Lower leg skin (tissue), 3 donors: ENCODE data around the gene PLXNB1.

Experiments used
- POLR2A ChIP-seq, 2 donors: fragments of 450-650 bp; IDR thresholded peaks; one replicate each; pipeline ENCODE4 v1.6.1; 2016 to 2017; ENCODE audit warnings: antibody characterized with exemption in 2 of 2, mild to moderate bottlenecking in 1 of 2, moderate library complexity in 1 of 2
- TF ChIP-seq, protein P1 (sequence below), 3 donors: fragments of 450-650 bp; IDR thresholded peaks; one replicate each; pipeline ENCODE4 v1.5.1; 2016; ENCODE audit warnings: antibody characterized with exemption in 3 of 3, mild to moderate bottlenecking in 3 of 3, moderate library complexity in 2 of 3

DNA sequence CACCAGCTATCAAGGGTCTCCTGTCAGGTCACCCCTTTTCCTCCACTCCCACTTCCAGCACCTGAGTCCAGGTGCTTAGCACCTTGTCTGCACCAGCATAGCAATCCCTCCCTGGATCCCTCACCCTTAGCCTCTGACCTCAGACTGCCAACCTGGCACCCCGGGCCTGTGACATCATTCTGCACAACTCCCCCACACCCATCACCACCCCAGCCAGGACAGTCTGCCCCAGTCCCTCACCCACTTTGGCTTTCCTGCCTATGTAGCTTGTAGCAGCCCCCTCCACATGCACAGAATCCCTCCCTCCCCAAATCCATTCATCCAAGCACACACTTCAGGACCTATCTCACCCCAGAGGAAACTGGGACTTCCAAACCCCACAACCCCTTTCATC is 819 bp upstream of the PLXNB1 start:
- TF ChIP-seq, protein P1, sequence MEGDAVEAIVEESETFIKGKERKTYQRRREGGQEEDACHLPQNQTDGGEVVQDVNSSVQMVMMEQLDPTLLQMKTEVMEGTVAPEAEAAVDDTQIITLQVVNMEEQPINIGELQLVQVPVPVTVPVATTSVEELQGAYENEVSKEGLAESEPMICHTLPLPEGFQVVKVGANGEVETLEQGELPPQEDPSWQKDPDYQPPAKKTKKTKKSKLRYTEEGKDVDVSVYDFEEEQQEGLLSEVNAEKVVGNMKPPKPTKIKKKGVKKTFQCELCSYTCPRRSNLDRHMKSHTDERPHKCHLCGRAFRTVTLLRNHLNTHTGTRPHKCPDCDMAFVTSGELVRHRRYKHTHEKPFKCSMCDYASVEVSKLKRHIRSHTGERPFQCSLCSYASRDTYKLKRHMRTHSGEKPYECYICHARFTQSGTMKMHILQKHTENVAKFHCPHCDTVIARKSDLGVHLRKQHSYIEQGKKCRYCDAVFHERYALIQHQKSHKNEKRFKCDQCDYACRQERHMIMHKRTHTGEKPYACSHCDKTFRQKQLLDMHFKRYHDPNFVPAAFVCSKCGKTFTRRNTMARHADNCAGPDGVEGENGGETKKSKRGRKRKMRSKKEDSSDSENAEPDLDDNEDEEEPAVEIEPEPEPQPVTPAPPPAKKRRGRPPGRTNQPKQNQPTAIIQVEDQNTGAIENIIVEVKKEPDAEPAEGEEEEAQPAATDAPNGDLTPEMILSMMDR (IDR thresholded peaks at IDR 0.05): no peak
- TF ChIP-seq POLR2A (IDR thresholded peaks at IDR 0.05): no peak
